Amniotic epithelial cell (primary cell): ENCODE data around the gene PPID.
"Not testable (repeated sequence)": the region's sequence is repeated elsewhere in the genome, so short reads cannot be mapped to it uniquely, and the experiment has no call there.

Source experiments
- DNase-seq: peaks from one replicate; pipeline ENCODE4 v3.0.0-alpha.2; 2010; ENCODE audit warnings: low read depth

The PPID gene

GRCh38 chr4:158666892-158667291, 56.3 kb downstream of the PPID start:
- DNase-seq = no peak

DNA sequence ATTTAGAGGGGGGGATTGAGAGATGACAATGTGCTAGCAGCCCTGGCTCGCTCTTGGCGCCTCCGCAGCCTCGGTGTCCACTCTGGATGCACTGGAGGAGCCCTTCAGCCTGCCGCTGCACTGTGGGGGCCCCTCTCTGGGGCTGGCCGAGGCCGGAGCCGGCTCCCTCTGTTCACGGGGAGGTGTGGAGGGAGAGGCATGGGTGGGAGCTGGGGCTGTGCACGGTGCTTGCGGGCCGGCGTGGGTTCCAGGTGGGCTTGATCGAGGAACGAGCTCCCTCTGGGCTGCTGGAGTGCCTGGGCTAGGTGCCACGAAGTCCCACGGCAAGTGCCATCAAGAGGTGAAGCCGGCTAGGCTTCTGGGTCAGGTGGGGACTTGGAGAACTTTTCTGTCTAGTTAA, 58.4 kb downstream of the PPID start:
- DNase-seq = no peak

DNA sequence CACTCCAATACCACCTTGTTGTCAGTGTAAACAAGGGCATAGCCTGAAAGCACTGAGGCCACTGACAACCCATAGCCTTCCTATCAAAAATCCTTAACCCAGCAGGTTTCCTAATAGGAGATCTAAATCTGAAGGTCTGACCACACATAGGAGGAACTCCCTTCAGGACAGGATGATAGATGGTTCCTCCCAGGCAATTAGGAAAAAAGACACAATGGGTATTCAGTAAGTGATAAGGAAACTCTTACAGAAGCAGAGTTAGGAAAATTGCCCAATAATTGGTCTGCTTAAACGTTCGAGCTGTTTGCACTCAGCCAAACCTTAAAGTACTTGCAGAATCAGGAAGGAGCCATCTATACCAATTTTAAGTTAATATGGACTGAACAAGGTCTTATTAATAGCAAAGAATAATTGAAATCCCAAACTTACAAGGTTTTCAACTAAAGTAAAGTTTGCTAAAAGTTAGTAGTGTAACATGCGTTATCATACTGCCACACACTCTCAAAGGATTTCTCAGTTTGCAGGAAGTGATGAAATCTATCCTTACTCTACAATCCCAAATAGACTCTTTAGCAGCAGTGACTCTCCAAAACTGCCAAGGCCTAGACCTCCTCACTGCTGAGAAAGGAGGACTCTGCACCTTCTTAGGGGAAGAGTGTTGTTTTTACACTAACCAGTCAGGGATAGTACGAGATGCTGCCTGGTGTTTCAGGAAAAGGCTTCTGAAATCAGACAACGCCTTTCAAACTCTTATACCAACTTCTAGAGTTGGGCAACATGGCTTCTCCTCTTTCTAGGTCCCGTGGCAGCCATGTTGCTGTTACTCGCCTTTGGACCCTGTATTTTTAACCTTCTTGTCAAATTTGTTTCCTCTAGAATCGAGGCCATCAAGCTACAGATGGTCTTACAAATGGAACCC, 59.2 kb downstream of the PPID start:
- peak; percentile 72 for DNase-seq

DNA sequence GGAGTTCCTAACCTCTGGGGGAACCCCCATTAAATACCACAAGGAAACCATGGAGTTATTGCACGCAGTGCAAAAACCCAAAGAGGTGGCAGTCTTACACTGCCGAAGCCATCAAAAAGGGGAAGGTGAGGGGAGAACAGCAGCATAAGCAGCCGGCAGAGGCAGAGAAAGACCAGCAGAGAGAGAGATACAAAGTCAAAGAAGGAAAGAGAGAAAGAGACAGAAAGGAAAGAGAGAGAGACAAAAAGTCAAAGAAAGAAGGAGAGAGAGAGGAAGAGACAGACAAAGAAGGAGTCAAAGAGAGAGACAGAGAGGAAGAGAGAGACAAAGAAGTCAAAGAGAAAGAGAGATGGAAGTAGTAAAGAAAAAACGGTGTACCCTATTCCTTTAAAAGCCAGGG, 59.9 kb downstream of the PPID start:
- not testable (repeated sequence) for DNase-seq
